Measurements from ENCODE around the gene TMEM190. TPM values are rescaled to one million over a fixed set of nuclear protein-coding genes. Genes with fewer than 3 reads are reported as not detected.

TMEM190 gene
- total and polyA plus RNA-seq, 12 donors, result 0.55 to 63.0 (median 1.7) TPM; not detected in 6

- TF ChIP-seq, protein P1, sequence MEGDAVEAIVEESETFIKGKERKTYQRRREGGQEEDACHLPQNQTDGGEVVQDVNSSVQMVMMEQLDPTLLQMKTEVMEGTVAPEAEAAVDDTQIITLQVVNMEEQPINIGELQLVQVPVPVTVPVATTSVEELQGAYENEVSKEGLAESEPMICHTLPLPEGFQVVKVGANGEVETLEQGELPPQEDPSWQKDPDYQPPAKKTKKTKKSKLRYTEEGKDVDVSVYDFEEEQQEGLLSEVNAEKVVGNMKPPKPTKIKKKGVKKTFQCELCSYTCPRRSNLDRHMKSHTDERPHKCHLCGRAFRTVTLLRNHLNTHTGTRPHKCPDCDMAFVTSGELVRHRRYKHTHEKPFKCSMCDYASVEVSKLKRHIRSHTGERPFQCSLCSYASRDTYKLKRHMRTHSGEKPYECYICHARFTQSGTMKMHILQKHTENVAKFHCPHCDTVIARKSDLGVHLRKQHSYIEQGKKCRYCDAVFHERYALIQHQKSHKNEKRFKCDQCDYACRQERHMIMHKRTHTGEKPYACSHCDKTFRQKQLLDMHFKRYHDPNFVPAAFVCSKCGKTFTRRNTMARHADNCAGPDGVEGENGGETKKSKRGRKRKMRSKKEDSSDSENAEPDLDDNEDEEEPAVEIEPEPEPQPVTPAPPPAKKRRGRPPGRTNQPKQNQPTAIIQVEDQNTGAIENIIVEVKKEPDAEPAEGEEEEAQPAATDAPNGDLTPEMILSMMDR (IDR thresholded peaks at IDR 0.05), result no peak
- TF ChIP-seq POLR2A (IDR thresholded peaks at IDR 0.05), result no peak
- H3K4me3 ChIP-seq, result no peak overlapping the region
- peaks cover 11 to 27% of the 10 kb centered on the region in 2 donors for H3K4me1 ChIP-seq (replicated peaks in 1 of 2)
- no peak overlapping the region for H3K27ac ChIP-seq
- H3K27me3 ChIP-seq, result no peaks in the 10 kb centered on the region
- 79 to 89% (median 84%) methylated on average over 16 to 18 of the region's 18 CpGs for WGBS, 4 donors
- intact Hi-C loops (cut with DNase I), result no loop called here
- no peaks in the 10 kb centered on the region for H3K9me3 ChIP-seq (replicated peaks in 1 of 3)
- DNase-seq, result no peak
- peaks cover 0 to 34% of the 10 kb centered on the region in 2 donors for H3K36me3 ChIP-seq (replicated peaks in 1 of 2)
Observed at GRCh38 chr19:55391702-55392615, 15.3 kb downstream of the TMEM190 start.

- 61 to 67% (median 64%) methylated on average over 18 of the region's 18 CpGs for WGBS, 4 donors
- TF ChIP-seq, protein P1 (IDR thresholded peaks at IDR 0.05), result no peak
- TF ChIP-seq POLR2A (IDR thresholded peaks at IDR 0.05), result no peak
- no peak for DNase-seq
- Histone ChIP-seq H3K4me3 (no peak overlapping the region), H3K27ac (no peak overlapping the region), H3K27me3 (no peaks in the 10 kb centered on the region), H3K9me3 (replicated peaks in 1 of 3) (no peaks in the 10 kb centered on the region), H3K4me1 (replicated peaks in 1 of 2) (peaks cover under 1 to 16% of the 10 kb centered on the region in 2 donors), H3K36me3 (replicated peaks in 1 of 2) (peaks cover 0 to 23% of the 10 kb centered on the region in 2 donors)
- intact Hi-C loops (cut with DNase I), result no loop called here
Observed at GRCh38 chr19:55392820-55393761, 16.5 kb downstream of the TMEM190 start.

DNA sequence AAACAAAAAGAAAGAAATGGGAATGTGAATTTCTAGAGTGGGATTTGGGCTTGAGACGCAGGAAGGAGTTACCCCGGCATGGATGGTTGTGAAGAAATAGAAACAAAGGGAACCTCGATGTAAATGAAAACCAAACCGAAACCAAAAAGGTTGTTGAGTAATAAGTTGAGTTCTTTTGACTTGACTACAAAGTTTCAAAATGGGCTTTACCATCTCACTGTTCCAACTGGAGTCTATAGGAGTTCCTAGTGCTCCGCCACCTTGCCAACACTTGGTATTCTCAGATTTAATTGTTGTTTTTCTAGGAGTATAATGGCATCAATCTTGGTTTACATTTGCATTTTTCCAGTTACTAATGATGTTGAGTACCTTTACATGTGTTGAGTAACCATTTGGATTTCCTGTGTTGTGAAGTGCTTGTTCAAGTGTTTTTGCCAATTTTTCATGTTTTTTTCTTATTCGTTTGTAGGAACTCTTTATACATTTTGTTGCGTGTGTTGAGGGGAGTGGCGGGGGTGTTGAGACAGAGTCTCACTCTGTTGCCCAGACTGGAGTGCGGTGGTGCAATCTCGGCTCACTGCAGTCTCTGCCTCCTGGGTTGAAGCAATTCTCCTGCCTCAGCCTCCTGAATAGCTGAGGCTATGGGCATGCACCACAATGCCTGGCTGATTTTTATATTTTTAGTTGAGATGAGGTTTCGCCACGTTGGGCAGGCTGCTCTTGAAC is 21.7 kb downstream of the TMEM190 start:
- Histone ChIP-seq H3K36me3 (replicated peaks in 1 of 2) (peaks cover 0 to 29% of the 10 kb centered on the region in 2 donors), H3K4me3 (no peak overlapping the region), H3K27ac (no peak overlapping the region), H3K4me1 (replicated peaks in 1 of 2) (no peaks in the 10 kb centered on the region), H3K9me3 (replicated peaks in 1 of 3) (no peaks in the 10 kb centered on the region), H3K27me3 (no peaks in the 10 kb centered on the region)
- no peak for DNase-seq
- no peak for TF ChIP-seq POLR2A (IDR thresholded peaks at IDR 0.05)
- TF ChIP-seq, protein P1 (IDR thresholded peaks at IDR 0.05), result no peak
- intact Hi-C loops (cut with DNase I), result no loop called here
- WGBS, 4 donors, result 74 to 87% (median 82%) methylated on average over 12 of the region's 12 CpGs
